Endothelial cell of umbilical vein (primary cell): ENCODE measurements around the gene C10orf143.

Experiments used
- CTCF ChIP-seq, 2 donors: IDR thresholded peaks; 1 replicate in 1 of 2; 2 replicates in 1 of 2; pipeline ENCODE4 v1.5.1; 2011; ENCODE audit warnings: low read length in 2 of 2, mild to moderate bottlenecking in 2 of 2, moderate library complexity in 2 of 2, control low read depth in 1 of 2, inconsistent platforms in 1 of 2, low read depth in 1 of 2; ENCODE audit not compliant: insufficient read depth in 1 of 2; ENCODE audit errors: extremely low read depth in 1 of 2
- EZH2 ChIP-seq: IDR thresholded peaks from 2 replicates; pipeline ENCODE4 v1.6.1; 2012; ENCODE audit warnings: borderline replicate concordance, low read depth, mild to moderate bottlenecking, moderate library complexity, low read length, inconsistent platforms; ENCODE audit not compliant: severe bottlenecking
- MAX ChIP-seq: IDR thresholded peaks from 2 replicates; pipeline ENCODE4 v1.6.1; 2011; ENCODE audit not compliant: insufficient read depth, insufficient read length
- POLR2A ChIP-seq: IDR thresholded peaks from 2 replicates; pipeline ENCODE4 v1.6.1; 2012; ENCODE audit warnings: low read depth, mild to moderate bottlenecking, control low read depth, low read length
- POLR2AphosphoS5 ChIP-seq: IDR thresholded peaks from 2 replicates; pipeline ENCODE4 v1.6.1; 2012; ENCODE audit warnings: low read depth, mild to moderate bottlenecking, control low read depth, low read length, moderate library complexity; ENCODE audit not compliant: insufficient read depth

GRCh38 chr10:130027716-130028464 is 82.7 kb downstream of the C10orf143 start:
- no peak for TF ChIP-seq MAX
- no peak for TF ChIP-seq CTCF (IDR thresholded peaks at IDR 0.05; ENCODE audit: extremely low read depth in 1 of 2, insufficient read depth in 1 of 2, low read depth in 1 of 2, low read length in 2 of 2)
- TF ChIP-seq EZH2 = no peak
- no peak for TF ChIP-seq POLR2A
- TF ChIP-seq POLR2AphosphoS5 = no peak
